DMS53 (cell line): ENCODE data around the gene ABCD1.
"Not testable (repeated sequence)": the region's sequence is repeated elsewhere in the genome, so short reads cannot be mapped to it uniquely, and the experiment has no call there.

Source experiments
- DNase-seq: peaks from one replicate; lab custom pipeline; 2025; lab: John Stamatoyannopoulos, UW

ABCD1 gene

DNA sequence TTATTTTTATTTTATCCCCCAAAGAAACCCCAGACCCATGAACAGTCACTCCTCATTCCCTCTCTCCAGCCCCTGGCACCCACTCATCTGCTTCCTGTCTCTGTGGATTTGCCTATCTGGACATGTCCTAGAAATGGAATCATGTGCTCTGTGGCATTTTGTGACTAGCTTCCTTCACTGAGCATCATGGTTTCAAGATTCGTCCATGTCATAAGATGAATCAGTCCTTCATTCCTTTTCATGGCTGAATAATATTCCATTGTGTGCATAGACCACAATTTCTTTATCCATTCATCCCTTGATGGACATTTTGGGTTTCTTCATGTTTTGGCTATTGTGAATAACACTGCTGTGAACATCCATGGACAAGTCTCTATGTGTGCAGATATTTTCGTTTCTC lies 10.2 kb downstream of the ABCD1 start:
- no peak for DNase-seq

DNA sequence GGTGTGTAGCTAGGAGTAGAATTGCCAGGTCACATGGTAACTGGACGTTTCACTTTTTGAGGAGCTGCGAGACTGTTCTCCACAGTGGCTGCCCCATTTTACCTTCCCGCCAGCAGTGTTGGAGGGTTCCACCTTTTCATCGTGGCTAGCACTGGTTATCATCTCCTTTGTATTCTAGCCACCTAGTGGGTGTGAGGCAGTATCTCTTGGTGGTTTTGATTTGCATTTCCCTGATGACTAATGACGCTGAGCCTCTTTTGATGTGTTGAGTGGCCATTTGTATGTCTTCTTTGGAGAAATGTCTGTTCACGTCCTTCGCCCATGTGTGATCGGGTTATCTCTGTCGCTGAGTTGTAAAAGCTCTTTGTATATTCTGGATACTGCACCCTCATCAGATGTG lies 10.6 kb downstream of the ABCD1 start:
- DNase-seq, result peak; percentile 22

DNA sequence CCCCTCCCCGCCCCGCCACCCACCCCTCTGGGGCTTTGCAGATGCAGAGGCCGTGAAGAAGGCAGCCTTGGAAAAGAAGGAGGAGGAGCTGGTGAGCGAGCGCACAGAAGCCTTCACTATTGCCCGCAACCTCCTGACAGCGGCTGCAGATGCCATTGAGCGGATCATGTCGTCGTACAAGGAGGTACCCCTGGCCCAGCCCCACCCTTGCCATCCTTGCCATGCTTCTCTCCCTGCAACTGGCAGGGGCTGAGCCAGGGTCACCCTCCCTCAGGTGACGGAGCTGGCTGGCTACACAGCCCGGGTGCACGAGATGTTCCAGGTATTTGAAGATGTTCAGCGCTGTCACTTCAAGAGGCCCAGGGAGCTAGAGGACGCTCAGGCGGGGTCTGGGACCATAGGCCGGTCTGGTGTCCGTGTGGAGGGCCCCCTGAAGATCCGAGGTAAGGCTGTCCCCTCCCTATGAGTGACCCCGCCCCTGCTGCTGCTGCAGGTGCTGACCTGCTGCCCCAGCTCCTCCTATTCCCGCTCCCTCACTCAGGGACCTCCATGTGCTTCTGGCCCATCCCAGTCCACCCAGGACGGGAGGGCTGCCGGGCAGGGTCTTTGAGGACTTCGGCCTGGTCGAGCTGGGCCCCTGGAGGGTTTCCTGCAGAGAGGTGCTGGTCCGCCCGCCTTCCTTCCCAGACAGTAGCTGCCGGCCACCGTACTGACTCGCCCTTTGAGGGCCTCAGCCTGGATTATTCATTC lies 11.6 kb downstream of the ABCD1 start:
- no peak for DNase-seq

DNA sequence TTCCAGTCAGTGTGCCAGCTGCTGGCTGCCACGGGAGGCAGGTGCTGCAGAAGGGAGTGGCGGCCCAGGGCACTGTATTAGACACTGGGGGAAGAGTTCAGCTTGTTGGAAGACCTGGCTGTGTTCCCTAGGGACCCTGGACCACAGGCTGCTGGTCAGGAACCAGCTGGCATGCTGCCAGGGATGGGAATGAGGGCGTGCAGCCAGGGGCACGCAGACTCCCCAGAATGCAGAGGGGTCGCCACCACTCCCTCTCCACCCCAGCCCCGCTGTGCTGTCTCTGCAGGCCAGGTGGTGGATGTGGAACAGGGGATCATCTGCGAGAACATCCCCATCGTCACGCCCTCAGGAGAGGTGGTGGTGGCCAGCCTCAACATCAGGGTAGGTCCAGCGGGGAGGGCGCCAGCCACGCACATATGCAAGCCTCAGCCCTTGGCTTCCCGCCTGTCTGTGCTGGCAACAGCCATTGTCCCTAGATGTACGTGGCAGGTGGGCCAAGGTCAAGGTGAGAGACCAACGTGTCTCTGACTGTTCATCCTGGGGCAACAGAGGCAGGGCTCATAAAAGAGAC lies 12.3 kb downstream of the ABCD1 start:
- no peak for DNase-seq

DNA sequence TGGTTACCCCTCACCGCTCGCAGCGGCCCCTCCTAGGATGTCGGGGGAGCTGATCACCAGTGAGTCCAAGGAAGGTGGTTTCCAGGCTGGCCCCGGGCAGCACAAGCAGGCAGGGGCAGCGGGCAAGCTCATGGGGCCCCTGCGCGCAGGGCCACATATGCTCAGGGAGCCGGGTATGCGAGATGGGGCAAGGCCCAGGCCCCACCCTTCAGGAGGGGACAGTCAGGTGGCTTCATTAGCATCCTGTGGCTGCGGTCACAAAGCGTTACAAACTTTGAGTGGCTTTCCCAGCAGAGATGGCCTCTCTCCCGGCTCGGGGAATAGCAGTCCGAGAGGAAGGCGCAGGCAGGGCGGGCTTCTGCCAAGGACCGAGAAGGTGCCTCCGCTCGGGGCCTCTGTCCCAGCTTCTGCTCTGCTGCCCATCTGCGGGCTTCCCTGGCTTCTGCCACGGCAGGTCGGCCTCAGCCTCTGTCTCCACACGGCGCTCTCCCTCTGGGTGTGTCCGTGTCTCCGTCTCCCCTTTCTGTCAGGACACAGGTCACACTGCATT lies 13.5 kb downstream of the ABCD1 start:
- DNase-seq, result no peak

DNA sequence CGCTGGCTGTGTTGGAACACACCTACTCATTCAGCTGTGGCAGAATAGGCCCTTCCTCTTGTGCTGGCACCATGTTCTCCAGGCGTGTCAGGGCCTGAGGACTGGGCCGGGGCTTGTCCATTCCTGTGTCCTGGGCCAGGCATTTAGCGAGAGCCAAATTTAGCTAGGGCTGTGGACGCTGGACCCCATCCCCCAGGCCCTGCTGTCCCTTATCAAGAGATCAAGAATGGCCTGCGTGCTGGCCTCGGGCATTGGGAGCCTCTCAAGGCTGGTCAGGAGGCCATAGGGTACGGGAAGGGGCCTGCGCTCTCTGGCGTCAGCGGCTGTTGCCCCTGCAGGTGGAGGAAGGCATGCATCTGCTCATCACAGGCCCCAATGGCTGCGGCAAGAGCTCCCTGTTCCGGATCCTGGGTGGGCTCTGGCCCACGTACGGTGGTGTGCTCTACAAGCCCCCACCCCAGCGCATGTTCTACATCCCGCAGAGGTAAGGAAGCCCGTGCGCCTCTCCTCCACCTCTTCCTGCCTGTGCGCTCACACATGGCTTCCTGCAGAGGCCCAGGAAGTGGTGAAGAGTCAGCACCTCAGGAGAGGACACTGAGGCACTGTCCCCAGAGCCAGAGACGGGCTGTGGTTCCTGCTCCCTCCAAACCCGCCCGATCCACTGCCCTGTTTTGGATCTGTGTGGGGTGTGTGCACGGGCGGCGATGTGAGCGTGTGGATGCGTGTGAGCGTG lies 15.3 kb downstream of the ABCD1 start:
- DNase-seq, result no peak

DNA sequence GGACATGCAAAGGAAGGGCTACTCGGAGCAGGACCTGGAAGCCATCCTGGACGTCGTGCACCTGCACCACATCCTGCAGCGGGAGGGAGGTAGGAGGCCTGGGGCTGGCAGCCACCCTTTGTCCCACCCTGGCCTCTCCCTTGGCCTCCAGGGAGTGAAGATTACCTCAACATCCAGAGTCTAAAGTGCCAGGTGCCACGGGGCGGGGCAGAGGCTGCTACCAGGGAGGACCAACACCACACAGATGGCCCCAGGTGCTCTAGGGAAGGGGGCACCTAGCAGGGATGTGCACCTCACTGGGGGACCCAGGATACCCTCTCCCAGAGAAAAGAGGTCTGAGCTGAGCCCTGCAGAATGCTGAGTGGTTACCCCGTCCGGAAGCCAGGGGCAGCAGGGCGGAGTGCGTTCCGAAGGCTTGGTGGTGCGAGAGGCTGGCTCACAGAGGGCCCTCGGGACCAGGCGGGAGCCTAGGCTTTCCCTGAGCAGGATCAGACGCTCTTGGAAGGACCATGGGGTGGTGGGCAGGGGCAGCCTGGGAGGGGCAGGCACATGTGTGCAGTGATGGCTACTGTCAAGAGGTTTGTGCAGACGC lies 16.1 kb downstream of the ABCD1 start:
- DNase-seq, result no peak

DNA sequence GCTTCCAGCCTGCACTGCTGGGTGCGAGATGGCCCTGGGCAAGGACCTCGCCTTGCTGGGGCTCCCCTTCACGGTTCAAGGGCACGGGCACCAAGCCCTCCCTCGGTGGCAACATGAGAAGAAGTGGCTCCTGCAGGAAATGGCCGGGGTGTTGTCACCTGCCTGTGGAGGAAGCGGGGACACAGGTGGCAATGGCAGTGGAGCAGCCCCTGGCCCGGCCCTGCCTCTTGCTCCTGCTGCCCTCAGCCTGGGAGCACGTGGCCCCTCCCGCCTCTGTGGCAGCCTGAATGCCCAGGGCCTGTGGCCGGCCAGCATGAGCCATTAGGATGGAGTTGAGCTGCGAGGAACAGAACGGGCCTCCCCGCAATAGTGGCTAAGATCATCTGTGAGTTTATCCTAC lies 16.8 kb downstream of the ABCD1 start:
- DNase-seq, result no peak

DNA sequence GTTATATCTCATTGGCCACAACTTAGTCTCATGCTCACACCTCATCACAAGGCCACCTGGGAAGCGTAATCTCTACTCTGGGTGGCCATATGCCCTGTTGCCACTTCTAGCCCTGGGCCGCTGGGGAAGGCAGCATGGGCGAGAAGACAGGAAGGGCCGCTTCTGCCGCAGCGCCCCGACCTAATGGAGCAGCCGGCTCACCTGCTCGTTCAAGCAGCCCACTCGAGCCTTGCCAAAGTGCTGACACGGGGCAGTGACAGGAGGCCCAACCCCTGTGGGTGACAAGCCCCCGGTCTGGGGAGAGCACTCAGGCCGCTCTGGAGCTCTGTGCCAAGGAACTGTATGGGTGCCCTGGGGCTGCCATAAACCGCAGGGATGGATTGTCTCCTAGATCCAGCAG lies 17.5 kb downstream of the ABCD1 start:
- DNase-seq, result not testable (repeated sequence)

DNA sequence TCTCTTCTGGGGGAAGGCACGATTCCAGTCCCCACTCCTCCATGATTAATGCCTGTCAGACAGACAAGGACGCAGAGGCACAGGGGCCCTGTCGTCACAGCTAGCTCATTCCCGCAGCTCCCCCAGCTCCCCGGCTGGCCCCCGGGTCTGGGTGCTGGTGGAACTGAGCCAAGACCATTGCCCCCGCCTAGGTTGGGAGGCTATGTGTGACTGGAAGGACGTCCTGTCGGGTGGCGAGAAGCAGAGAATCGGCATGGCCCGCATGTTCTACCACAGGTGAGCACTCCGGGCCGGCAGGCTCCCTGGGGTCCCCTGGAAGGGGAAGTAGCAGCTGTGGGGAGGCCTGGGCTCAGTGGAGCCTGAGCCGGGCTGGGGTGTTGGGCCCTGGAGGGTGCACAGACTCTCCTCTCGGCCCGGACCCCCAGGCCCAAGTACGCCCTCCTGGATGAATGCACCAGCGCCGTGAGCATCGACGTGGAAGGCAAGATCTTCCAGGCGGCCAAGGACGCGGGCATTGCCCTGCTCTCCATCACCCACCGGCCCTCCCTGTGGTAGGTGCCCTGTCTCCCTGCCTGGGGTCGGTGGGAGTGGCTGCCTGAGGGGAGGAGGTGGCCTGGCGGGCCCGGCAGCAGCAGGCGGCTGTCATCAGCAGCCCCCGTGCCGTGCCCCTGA lies 18.3 kb downstream of the ABCD1 start:
- DNase-seq, result not testable (repeated sequence)

DNA sequence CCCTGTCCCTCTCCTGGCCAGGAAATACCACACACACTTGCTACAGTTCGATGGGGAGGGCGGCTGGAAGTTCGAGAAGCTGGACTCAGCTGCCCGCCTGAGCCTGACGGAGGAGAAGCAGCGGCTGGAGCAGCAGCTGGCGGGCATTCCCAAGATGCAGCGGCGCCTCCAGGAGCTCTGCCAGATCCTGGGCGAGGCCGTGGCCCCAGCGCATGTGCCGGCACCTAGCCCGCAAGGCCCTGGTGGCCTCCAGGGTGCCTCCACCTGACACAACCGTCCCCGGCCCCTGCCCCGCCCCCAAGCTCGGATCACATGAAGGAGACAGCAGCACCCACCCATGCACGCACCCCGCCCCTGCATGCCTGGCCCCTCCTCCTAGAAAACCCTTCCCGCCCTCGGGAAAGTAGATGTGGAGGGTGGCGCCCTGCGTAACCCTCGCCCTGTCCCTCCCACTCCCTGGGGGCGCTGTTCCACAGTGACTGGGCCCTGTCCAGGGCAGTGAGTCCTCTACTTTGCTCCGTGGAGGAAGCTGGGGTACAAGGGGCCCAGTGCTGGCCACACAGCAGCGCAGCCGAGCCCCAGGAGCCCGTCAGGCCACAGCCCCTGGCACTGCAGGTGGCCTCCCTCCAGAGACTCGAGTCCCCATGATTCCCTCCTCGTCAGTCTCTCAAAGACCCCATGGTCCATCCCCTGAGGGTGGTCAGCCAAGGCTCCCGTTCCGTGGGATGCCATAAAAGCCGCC lies 19.0 kb downstream of the ABCD1 start:
- DNase-seq, result peak; percentile 95

DNA sequence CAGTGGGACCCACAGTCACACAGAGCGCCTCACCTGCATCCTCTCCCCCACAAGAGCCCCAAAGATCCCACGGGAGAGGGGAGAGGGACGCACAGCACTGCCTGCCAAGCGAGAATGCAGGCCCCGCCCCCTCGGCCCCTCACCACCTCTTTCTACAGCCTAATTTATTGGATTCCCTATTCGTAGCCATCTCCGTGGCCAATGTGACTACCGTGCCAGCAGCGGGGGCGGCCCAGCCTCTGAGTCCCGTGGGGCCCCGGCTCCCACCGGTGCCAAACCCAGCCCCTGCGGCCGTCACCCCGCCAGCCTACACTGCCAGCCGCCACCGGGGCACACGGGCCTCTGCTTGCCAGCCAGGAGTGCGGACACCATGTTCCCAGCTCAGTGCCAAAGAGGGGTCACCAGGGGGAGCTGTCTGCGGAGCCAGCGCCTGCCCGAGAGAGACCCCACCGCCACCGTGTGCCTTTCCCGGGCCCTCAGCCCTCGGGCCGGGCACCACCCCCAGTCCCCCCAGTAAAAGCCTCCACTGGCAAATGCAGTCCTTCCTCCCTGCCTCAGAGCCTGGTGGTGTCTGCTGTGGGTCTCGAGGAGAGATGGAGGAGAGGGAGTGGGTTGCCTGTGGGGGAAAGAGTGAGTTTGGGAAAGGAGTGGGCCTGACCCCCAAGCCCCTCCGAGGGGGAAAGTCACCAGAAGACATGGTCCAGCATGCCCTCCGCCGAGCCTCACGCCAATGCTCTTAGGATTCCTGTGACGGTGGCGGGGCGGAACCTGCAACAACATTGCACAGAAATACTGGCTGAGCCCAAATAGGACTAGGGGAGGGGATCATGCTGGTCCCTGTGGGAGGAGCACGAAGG lies 19.8 kb downstream of the ABCD1 start:
- DNase-seq, result peak; percentile 81

DNA sequence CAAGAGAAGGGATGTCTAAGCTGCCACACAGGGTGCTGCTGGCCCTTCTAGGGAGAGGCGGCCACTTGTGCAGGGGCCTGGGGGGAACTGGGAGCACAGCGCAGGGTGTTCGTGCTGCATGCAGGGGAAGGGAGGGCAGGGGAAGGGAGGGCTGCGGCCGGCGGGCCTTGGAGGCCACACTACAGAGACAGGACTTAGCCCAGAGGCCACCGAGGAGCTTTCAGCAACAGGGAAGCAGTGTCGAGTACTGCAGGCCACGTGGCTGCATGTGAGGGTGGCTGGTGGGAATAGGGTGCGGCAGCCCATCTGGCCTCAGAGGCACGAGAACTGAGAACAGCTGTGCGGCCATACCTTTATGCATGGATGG lies 20.4 kb downstream of the ABCD1 start:
- peak; percentile 60 for DNase-seq

DNA sequence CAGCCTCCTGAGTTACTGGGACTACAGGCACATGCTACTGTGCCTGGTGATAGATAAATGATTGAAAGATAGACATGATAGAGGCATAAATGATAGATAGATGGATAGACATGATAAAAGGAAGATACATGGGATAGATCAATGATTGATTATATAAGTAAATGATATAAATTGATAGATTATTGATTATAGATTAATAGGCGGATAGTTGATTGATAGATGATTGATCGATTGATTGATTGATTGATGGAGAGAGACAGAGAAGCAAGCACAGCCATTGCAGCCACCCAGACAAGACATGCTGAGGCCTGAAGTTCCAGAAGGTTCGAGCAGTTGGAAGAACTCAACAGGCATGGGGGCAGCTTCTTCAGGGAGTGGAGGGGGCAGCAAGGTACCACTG lies 21.7 kb downstream of the ABCD1 start:
- DNase-seq, result no peak

DNA sequence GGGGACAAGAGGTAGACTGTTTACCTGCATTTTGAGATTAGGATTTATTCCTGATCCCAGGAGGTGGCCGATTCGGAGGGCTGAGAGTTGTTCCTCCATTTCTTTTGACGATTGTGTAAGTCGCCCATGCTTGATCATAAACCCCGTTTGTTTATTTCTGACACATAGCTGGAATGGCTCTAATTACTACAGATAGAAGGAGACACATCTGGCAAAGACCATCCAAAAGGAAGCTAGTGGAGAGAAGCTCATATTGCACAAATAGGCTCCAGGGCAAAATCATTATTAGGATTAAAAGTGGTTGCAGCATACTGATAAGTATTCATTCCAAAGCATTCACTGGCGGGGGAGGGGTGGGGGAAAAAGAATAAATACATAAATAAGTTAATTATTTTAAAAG lies 22.3 kb downstream of the ABCD1 start:
- not testable (repeated sequence) for DNase-seq

DNA sequence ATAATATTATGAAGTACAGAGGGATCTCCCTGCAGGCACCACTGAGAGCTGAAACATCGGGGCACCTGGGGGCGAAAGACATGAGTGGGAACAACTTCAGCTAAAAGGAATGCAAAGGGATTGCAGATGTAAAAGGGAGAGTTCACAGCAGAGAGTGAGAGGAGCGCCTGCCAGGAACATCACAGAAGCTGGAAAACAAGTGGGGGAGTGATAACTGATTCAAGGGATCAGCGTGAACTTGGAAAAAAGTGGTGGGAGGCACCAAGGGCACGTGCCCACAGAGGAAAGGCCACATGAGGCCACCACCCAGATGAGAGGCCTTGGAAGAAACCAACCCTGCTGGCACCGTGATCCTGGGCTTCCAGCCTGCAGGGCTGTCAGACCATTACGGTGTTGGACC lies 24.4 kb downstream of the ABCD1 start:
- not testable (repeated sequence) for DNase-seq

DNA sequence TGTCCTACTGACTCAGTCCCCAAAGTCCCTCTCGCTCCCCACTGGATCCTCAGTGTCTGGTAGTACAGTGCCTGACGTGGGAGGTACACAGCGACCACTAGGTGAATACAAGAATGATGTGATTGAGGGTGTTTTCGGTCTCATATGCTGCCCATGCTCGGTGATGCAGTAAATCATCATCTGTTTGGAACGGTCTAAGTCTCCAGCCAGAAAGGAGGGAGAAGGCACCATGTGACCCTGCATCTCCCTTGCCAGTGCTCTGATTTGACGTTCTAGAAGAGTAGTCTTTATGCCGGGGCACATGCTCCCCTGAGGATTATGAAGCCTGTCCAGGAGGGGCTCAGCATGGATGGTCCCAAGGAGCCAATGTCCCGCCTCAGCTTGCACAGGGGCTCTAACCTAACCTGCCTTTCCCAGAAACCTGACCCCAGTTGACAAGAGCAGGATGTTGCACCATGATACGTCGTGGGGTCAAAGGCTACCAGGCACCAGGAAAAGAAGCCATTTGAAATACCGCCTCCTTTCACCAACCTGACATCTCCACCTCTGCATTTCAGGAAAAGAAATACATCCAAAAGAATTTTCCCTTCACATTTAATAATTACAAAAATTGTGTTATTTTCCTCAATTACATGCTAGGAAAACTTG lies 25.6 kb downstream of the ABCD1 start:
- DNase-seq, result no peak

DNA sequence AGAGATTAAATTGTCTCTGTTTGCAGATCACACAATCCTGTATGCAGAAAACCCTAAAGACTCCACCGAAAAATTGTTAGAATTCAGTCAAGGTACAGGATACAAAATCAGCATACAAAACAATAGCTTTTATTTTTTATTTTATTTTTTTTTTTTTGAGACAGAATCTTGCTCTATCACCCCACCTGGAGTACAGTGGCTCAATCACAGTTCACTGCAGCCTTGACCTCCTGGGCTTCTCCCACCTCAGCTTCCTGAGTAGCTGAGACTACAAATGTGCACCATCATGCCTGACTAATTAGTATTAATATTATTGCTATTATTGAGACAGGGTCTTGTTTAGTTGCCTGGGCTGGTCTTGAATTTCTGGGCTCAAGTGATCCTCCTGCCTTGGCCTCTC lies 30.5 kb downstream of the ABCD1 start:
- DNase-seq, result no peak

DNA sequence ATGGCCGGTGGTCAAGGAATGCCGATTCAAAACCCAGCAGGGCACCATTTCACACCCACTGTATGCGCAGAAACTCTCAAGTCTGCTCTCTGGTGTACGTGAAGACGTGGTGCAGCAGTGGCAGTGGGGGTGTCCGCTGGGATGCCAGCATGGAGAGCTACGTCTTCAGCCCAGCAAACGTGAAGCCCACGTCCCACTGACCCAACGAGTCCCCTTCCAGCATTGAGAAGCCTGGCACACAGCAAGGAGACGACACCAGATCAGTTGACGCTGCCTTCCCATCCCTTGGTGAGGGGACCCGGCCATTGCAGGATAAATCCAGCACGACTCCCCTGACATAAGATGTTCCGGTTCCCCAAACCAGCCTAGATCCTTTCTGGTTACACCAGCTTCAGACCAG lies 37.2 kb downstream of the ABCD1 start:
- no peak for DNase-seq

DNA sequence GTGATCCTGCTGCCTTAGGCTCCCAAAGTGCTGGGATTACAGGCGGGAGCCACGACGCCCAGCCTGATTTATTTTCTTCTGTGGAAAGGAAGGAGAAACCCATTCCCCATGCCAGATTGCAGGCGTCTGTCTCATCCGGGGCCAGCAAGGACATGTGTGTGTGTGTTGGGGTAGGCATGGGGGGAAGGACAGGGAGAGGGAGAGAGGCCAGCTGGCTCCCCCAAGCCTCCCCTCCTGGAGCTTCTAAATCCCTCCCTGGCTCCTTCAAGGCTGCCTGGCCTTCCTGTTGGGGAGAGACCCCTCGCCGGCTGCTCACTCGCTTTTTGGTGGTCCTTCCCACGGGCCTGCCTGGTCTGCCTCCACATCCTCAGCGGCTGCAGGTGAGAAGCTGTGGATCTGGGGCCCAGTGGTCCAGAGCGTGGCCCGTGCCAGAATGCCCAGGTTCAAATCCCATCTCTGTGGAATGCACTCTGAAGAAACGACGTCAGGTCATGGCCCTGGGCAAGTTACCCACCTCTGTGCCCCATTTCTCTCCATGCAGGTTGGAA lies 38.0 kb downstream of the ABCD1 start:
- DNase-seq, result no peak
